Stimulated activated naive CD4-positive, alpha-beta T cell (primary cell): Measurements from ENCODE around the gene ZNF283.
"Not testable (repeated sequence)": the region's sequence is repeated elsewhere in the genome, so short reads cannot be mapped to it uniquely, and the experiment has no call there.

Experiments
- DNase-seq, 6 experiments: peaks; one replicate each; lab custom pipeline; 2025; lab: John Stamatoyannopoulos, UW

ZNF283 gene

GRCh38 chr19:43848821-43849220 is 21.7 kb downstream of the ZNF283 start:
- DNase-seq: no peak

GRCh38 chr19:43858174-43858573 is 31.1 kb downstream of the ZNF283 start:
- DNase-seq: no peak

- not testable (repeated sequence) for DNase-seq
Measured at GRCh38 chr19:43866923-43867322, 39.8 kb downstream of the ZNF283 start.

GRCh38 chr19:43872547-43873336 is 45.6 kb downstream of the ZNF283 start:
- no peak for DNase-seq

GRCh38 chr19:43880483-43880882 is 53.4 kb downstream of the ZNF283 start:
- no peak for DNase-seq

- DNase-seq: no peak
Measured at GRCh38 chr19:43883864-43884263, 56.7 kb downstream of the ZNF283 start, which contains the start of gene ZNF404. Gene ZNF404, minus strand, starts transcription at chr19:43883964.

GRCh38 chr19:43895727-43896308 is 68.7 kb downstream of the ZNF283 start:
- DNase-seq: no peak
